DMS153 (cell line): Measurements from ENCODE around the gene DTYMK.
"Not testable (repeated sequence)": the region's sequence is repeated elsewhere in the genome, so short reads cannot be mapped to it uniquely, and the experiment has no call there.

ENCODE experiments used
- DNase-seq: peaks from one replicate; lab custom pipeline; 2025; lab: John Stamatoyannopoulos, UW

Gene DTYMK

DNA sequence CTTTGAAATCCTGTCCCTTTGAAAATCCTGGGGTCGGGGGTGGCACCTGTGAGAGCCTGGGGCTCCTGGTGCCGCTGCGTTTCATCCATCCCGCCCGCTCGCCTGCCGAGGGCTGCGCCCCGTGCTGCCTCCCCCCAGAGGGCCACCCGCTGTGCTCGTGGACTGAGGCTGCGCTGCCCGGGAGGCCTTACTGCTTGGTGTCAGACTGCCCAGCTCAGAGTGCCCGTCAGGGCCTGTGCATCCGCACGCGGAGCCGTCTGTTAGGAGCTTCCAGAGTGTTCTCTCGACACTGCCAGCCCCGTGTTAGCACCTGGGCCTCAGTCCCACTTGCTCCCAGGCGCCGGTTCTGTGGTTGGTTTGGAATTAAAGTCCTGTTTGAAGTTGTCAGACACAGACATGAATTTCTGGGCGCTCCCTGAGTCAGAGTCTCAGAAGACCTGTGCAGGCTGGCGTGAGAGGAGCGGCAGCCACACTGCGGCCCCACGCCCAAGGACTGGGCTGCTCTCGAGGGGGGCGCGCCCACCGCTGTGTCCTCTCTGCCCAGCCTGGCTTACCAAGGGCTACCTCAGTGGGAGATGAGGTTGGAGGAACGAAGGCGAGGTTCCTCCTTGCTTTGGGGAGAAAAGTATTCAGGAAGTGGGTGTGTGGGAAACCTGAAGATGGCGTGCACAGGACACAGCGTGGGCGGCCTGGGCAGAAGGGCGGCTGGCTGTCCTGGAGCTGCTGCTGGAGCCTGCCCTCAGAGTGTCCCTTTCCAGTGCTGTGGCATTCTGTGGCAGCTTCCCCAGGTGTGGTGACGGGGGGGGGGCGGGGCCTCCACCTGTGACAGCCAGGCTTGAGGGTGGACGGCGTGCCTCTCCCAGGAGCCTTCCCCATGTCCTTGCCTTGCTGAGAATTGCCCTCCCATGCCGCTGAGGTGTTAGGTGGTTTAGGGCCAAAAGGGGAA lies 14.1 kb downstream of the DTYMK start:
- no peak for DNase-seq

DNA sequence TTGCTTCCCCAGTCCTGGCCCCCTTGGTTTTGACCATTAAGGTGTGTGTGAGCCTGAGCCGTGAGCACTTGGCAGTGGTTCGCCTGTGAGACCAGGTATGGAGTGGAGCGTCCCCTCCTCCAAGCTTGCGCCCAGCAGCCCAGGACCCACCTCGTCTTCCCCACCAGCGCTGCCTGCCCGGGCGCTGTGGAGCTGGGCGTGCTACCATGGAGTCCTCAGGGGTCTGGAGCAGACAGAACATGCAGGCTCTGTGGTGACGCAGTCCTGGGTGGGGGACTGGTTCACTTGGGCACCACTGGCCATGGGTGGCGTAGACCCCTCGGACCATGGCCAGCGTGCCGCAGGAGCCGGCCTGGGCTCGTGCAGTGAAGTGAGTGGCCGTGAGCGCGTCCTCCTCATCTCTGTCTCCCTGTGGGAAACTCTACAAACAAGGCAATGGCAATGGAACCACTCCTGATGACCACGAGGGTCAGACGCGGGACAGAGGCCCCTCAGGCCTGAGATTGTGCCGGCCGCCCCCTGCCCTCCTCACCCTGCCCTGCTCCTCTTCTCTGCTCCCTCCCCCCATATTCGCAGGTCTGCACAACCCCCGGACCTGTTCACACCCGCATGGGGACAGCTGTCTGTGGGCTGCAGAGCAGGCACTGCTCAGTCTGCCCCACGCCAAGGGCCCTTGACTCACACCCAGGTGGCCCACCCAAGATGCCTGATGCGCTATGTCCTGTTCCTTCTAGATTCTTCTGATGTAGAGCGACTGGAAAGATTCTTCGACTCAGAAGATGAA lies 15.0 kb downstream of the DTYMK start:
- no peak for DNase-seq

DNA sequence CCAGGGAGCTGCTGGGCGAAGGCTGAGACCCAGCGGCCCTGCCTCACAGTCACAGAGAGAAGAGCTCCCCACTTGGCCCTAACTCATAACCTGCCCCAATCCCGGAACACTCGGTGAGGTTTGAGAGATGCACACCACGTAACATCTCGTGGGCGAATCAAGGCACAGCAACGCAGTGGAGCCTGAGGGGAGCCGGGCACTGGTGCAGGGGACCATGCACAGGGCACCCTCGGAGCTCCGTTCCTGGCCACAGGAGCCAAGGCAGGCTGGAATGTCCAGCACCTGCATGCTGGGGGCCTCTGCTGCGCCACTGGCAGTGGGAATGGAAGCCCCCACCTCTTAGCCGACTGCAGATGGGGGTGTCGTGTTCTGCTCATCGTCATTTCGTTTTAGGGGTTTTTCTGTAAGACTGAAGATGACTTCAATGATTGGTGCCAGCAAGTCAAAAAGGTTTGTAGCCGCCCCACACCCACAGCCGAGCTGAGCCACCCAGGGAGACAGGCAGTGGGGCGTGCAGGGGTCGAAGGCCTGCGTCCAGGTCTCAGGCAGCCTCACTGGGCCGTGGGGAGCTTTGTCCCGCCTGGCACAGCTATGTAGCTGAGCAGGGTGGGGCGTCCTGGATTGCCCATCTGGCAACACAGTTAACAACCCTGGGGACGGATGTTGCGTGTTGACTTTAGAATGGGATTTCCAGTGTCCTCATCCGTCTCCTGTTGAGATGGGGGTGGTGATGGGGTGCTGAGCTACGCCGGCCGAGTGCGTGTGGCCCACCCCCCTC lies 16.1 kb downstream of the DTYMK start:
- no peak for DNase-seq

DNA sequence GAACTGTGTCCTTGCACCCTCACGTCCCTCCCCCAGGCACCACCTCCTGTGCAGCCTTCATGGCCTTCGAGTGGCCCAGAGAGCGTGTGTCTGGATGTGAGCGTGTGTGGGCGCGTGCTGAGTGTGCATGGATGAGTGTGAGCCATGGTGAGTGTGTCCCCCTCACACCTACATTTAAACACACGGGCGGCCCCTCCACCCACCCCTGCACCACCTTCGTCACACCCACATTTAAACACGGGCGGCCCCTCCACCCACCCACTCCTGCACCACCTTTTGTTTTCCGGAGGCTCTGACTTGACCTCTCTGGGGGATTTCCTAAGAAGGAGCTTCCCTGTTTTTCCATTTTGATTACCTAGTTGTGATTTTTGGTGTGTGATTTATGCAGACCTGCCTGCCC lies 17.8 kb downstream of the DTYMK start:
- no peak for DNase-seq

DNA sequence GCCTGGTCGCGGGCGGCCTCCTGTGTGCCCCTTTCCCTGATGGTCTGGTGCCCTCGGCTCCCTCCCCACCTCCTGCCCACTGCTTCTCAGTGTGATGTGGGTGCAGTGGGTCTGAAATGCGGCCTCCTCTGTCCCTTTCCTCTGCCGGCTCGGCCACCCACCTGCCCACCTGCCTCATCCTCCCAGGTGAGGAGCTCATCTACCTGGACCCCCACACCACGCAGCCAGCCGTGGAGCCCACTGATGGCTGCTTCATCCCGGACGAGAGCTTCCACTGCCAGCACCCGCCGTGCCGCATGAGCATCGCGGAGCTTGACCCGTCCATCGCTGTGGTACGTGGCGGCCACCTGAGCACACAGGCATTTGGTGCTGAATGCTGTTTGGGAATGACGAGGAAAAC lies 18.3 kb downstream of the DTYMK start:
- DNase-seq = no peak

DNA sequence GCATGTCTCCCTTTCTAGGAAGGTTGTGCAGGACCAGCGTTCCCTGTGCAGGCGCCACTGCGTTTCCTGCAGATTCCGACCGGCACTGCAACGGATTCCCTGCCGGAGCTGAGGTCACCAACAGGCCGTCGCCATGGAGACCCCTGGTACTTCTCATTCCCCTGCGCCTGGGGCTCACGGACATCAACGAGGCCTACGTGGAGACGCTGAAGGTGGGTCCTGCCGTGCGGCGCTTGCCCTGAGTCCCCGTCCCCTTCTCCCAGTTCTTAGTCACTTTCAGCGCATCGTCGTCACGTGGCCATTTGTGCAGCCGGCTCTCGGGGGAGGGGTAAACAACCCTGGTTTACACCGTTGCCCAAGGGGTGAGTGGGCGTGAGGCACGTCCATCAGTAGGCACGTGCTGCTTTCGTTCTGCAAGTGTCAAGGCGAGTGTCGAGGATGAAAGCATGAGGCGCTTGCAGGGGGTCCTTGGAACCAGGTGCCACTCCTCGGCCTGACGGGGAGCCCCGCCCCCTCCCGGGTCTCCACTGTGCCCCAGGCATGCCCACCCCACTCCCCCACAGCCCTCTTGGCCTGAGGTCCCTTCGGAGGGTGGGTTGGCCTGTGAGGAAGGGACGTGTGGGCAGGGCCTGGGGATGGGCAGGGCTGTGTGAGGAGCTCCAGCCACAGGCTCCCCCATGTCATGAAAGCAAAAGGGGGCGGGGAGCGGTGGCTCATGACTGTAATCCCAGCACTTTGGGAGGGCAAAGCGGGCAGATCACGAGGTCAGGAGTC lies 19.8 kb downstream of the DTYMK start:
- DNase-seq = no peak

DNA sequence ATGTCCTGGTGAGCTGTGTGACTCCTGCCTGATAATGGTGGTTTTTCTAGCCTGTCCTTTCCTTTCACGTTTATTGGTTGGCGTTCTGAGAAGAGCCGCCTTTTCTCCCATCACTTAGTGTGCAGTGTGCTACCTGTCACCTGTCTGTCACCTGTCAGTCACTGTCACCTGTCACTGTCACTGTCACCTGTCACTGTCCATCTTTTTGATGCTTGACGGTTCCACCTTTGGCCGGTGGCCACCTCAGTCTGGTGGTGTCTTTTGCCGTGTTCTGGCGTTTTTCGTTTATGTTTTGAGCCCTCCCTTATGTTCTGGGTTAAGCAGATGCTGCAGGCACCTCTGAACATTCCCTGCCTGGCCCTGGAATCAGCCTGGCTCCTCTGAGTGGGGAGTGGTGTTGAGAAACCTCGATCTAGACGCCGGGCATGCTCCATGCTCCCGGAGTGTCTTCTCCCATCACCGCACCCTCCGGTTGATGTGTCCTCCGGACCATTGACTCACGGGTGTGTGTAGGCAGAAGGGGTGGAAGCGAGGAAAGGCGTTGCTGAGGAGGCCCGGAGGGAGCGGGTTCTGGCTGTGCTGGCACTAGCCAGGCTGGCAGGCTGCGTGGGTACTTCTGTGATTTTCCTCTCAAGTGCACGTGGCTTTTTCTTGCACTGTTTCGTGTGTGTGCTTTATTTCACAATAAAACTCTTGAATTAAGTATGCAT lies 20.7 kb downstream of the DTYMK start:
- DNase-seq = no peak

DNA sequence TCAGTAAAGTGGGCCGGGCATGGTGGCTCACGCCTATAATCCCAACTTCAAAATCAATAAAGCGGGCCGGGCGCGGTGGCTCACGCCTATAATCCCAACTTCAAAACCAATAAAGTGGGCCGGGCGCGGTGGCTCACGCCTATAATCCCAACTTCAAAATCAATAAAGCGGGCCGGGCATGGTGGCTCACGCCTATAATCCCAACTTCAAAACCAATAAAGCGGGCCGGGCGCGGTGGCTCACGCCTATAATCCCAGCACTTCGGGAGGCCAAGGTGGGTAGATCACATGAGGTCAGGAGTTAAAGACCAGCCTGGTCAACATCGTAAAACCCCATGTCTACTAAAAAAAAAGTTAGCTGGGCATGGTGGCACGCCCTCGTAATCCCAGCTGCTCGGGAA lies 23.9 kb downstream of the DTYMK start:
- DNase-seq = not testable (repeated sequence)

DNA sequence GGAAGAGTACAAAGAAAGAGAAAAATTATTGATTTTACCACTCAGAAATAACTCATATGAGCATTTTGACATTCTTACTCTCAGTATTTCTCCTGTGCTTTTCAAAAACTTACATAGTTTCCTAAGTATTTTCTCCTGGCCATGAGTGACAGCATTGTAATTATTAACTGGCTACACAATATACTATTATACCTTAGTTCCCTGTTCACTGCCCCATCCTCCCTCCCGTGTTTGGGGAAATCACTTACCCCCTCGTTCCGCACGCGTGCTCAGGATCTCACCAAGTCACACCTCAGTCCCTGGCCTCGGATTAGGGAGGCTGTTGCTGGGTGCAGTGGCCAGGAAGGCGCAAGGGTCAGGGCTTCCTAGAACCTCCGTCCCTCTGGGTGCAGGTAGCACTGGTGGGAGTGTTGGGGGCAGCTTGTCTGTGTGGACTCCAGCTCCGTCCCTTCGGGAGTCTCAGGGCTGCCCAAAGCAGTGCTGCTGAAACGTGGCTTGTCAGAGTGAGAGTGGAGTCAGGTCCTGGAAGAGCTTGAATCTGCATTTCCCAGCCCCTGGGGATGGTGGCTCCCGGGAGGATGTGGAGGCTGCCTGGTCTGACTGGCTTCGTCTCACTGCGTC lies 25.9 kb downstream of the DTYMK start:
- DNase-seq = no peak

DNA sequence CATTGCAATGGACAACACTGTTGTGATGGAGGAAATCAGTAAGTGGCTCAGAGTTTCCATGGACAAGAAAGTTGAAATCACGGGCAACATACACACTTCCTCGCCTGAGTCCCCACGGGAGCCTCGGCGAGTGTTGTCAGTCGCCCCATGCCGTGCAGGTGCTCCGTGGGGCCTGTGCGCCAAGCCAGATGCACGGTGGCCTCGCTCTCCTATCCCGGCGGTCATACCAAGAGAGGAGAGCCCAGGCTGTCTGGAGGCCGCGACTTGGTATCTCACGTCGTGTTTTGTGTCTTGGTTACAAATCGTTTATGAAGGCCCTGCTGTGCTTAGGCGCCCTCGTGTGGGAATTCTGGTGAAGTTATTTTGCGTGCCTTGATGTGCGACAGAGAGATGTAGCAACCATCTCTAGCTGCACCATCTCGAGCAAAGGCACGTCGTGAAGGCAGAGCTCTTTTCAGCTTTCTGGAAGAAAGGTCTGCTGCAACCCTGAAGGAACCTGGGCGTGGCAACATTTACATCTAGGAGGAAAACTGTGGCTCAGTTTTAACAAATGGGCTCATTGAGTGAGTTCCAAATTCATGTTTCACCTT lies 27.4 kb downstream of the DTYMK start:
- DNase-seq = peak; percentile 1

DNA sequence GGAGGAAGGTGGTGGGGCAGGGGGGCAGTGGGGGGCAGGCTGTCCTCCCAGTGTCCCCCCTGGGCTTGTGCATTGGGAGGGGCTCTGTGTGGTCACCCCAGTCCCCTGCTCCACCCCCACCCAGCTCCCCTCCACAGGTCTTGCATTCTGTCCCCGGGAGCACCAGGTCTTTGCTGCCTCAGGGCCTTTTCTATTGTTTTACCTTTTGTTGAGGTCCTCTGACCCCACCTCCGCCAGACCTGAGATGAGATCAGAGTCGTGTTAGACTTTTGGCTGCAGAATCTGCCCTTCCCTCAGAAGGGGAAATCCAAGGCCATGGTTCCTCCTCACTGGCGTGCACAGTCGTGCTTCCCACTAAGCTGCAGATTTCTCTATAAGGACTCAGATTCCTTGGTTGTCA lies 28.3 kb downstream of the DTYMK start:
- no peak for DNase-seq

DNA sequence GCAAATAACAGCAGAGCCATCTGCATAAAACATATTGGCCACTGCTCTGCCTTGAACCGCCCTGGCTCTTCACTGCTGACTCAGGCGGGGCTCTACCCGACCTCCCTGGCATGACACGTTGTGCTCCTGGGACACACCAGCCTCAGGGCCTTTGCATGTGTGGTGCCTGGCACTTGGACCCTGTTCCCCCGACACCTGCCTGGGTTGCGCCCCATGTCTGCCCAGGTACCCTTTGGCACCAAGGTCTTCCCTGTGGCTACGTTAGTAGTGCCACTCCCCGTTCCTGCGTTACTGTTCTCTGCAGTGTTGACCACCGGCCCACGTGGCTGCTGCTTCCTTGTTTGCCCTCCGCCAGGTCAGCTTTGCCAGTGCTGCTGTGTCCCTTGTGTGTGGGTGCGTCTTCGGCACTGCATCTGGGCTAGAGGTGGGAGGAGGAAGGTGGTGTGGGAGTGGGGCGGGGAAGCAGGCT lies 28.8 kb downstream of the DTYMK start:
- no peak for DNase-seq

DNA sequence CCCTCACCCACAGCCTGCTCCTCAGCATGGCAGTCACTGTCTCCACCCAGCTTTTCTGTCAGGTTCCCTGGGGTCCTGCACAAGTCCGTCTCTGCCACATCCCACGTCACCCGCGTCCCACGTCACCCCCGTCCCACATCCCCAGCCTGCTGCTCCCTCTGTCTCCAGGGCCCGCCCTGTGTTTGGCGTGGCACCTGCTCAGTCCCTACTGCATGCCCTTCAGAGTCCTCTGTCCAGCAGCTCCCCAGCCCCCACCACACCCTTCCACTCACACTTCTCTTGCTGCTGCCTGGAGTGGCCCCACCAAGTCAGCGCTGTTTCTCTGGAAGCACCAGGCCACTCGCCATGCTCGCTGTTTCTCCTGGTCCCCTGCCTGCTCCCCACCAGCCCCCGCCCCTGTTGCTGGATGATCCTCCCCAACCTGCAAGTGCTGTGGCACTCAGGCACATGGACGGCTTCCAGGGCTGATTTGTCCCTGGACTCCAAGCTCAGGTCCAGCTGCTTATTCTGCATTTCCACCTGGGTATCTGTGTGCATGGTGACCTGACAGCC lies 30.3 kb downstream of the DTYMK start:
- DNase-seq = no peak

DNA sequence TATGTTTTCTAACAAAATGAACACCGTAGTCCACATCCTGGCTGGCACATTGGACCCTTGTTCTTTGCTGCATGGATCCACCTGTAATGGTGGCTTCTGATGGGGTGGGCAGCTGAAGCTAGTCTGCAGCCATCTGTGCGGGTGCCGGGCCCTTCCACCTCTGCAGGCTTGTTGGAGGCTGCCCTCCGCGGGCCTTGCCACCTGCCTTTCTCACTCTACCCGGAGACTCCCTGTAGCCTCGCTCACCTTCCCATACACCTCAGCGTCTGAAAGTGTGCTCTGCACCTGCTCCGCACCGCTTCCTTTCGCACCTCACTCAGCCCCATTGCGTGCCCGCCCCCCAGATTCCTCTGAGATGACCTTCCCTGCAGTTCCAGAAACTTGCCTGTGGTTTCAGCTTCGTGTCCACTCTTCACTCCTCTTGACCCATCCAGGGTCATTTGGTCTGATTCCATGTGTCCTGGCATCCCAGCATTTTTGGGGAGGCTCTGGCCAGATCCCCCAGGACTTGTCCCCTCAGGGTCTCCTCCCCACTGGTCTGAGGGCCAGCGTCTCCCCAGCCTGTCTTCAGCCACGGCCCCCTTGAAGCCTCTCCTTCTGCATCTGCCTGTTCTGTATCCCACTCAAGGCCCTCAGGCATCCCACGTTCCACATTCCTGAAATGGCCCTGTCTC lies 31.0 kb downstream of the DTYMK start:
- no peak for DNase-seq

DNA sequence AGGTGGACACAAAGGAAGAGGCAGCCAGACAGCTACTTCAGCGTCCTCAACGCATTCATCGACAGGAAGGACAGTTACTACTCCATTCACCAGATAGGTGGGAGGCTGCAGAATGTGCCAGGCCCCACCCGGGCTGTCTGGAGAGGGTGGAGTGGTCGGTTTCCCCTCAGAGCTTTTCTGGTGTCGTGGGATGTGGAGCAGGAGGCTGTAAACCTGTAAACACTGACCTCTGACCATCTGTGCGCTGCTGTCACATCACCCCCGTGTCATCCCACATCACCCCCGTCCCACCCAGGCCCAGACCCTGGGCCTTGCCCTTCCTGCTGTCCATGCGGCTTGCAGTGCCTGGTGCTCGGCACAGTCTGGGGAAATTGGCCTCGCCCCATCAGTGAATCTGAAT lies 32.1 kb downstream of the DTYMK start:
- no peak for DNase-seq

DNA sequence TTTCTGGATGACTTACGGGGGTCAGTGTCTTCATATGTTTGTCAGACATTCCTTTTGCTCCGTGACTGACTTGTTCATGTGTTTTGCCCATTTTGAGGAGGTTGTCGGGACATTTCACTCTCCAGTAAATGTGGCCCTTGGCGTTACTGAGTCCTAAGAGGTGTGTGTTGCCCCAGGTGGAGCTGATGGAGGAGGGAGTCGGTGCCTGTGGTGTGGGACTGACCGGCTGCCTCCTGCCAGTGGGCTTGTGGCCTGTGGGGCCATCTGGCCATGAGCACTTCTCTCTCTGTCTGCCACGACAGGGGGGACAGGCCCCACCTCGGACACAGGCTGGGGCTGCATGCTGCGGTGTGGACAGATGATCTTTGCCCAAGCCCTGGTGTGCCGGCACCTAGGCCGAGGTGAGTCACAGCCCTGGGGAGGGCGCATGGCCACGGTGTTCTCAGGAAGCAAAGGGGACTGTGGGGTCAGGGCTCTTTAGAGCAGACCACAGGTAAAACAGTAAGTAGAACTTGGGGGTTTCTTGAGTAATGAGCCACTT lies 33.3 kb downstream of the DTYMK start:
- no peak for DNase-seq

DNA sequence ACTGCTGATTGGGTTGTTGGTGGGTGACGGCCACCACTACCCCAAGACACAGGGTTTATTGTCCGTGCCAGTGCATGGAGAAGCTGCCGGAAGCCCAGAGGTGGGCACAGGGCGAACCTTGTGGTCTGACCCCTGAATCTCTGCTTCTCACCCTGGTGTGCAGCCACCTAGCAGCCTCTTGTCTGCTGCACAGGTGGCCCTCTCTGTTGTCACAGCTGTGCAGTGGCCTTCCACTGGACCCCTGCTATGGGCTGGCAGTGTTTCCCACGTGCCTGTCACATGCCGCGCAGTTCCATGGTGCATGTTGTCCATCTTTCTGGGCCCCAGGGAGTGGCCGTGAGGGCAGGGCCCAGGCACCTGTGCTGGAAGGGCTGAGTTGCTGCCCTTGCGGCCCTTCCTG lies 33.9 kb downstream of the DTYMK start:
- no peak for DNase-seq

DNA sequence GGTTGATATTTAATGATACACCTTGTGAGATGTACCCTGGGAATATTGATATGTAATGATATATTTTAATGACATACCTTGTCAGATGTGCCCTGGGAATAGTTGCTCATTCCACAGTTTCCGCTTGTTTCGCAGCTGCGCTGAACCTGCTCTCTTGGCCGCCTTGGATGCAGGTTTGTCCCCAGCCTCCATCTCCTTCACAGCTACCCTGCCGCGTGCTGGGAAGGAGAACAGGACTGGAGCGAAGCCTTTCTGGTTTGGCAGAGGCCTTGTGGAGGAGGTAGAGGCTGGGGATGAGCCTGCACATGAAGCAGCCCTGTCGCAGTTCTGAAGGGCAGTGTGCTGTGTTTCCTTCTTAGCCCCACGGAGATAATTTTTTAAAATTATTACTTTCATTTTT lies 34.5 kb downstream of the DTYMK start:
- DNase-seq = no peak

DNA sequence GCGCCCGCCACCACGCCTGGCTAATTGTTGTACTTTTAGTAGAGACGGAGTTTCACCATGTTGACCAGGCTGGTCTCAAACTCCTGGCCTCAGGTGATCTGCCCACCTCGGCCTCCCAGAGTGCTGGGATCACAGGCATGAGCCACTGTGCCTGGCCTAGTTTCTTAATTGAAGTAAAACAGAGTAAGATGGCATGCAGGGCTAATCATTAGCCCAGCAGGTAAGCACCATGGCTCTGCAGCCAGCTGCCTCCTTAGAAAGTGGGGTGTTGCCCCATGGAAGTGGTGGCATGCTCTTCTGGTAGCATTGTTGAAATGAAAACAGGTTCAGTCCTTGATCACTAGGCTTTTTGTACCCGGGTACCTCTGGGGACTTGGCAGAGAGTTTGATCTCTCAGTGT lies 36.7 kb downstream of the DTYMK start:
- no peak for DNase-seq
